H9 (cell line): ENCODE results near the gene RASAL1. TPM values are rescaled to one million over a fixed set of nuclear protein-coding genes. Genes with fewer than 3 reads are reported as not detected.
A peak's percentile ranks its signal among the peaks of the same experiment; 100 is the strongest.

Experiments used
- DNase-seq: peaks from one replicate; pipeline ENCODE4 v3.0.0-alpha.2; 2017
- H2AFZ ChIP-seq: one replicate; pipeline ENCODE4 v1.6.1; 2013; ENCODE audit warnings: mild to moderate bottlenecking, low read length, control low read depth, moderate library complexity
- H2AK5ac ChIP-seq: 2 replicates; pipeline ENCODE4 v1.6.1; 2013; ENCODE audit warnings: low read length, control low read depth, mixed read lengths; ENCODE audit not compliant: insufficient read length
- H2BK120ac ChIP-seq: one replicate; pipeline ENCODE4 v1.6.1; 2013; ENCODE audit warnings: low read depth, mild to moderate bottlenecking, low read length, control low read depth, inconsistent platforms; ENCODE audit not compliant: poor library complexity, severe bottlenecking
- H2BK12ac ChIP-seq: 2 replicates; pipeline ENCODE4 v1.6.1; 2013; ENCODE audit warnings: low read length, control low read depth, mixed read lengths, low read depth; ENCODE audit not compliant: insufficient read length
- H2BK15ac ChIP-seq: 2 replicates; pipeline ENCODE4 v1.6.1; 2013; ENCODE audit warnings: low read depth, low read length, control low read depth
- H2BK20ac ChIP-seq: one replicate; pipeline ENCODE4 v1.6.1; 2013; ENCODE audit warnings: low read depth, mild to moderate bottlenecking, low read length, control low read depth, inconsistent platforms; ENCODE audit not compliant: poor library complexity, severe bottlenecking
- H2BK5ac ChIP-seq: 2 replicates; pipeline ENCODE4 v1.6.1; 2013; ENCODE audit warnings: low read length, control low read depth, mixed read lengths; ENCODE audit not compliant: insufficient read length
- H3K14ac ChIP-seq: 2 replicates; pipeline ENCODE4 v1.6.1; 2013; ENCODE audit warnings: low read length, control low read depth; ENCODE audit not compliant: insufficient read depth
- H3K18ac ChIP-seq: 2 replicates; pipeline ENCODE4 v1.6.1; 2013; ENCODE audit warnings: low read depth, mild to moderate bottlenecking, mixed read lengths, low read length, control low read depth; ENCODE audit not compliant: insufficient read length
- H3K23ac ChIP-seq: 2 replicates; pipeline ENCODE4 v1.6.1; 2013; ENCODE audit warnings: low read length, control low read depth, mixed read lengths, low read depth; ENCODE audit not compliant: insufficient read length
- H3K23me2 ChIP-seq: 2 replicates; pipeline ENCODE4 v1.6.1; 2013; ENCODE audit warnings: low read depth, mild to moderate bottlenecking, mixed read lengths, low read length, control low read depth; ENCODE audit not compliant: insufficient read length, poor library complexity, severe bottlenecking
- H3K27ac ChIP-seq: 2 replicates; pipeline ENCODE4 v1.5.1; 2013; ENCODE audit warnings: low read length, control low read depth, mixed read lengths, low read depth; ENCODE audit not compliant: insufficient read length
- H3K27me3 ChIP-seq: 2 replicates; pipeline ENCODE4 v1.6.1; 2013; ENCODE audit warnings: low read length, control low read depth, inconsistent platforms; ENCODE audit not compliant: insufficient read depth
- H3K4ac ChIP-seq: 2 replicates; pipeline ENCODE4 v1.6.1; 2013; ENCODE audit warnings: low read depth, mild to moderate bottlenecking, control low read depth, inconsistent platforms, low read length, moderate library complexity
- H3K4me1 ChIP-seq: 2 replicates; pipeline ENCODE4 v1.6.1; 2013; ENCODE audit warnings: low read length, control low read depth, inconsistent platforms; ENCODE audit not compliant: insufficient read depth
- H3K4me2 ChIP-seq: 2 replicates; pipeline ENCODE4 v1.6.1; 2013; ENCODE audit warnings: low read length, control low read depth, mixed read lengths; ENCODE audit not compliant: insufficient read length, insufficient read depth
- H3K56ac ChIP-seq: 2 replicates; pipeline ENCODE4 v1.6.1; 2013; ENCODE audit warnings: low read depth, mild to moderate bottlenecking, mixed read lengths, low read length, control low read depth; ENCODE audit not compliant: insufficient read length
- H3K79me1 ChIP-seq: 2 replicates; pipeline ENCODE4 v1.6.1; 2013; ENCODE audit warnings: low read depth, mild to moderate bottlenecking, moderate library complexity, low read length, control low read depth, inconsistent platforms; ENCODE audit not compliant: insufficient read depth, poor library complexity, severe bottlenecking
- H3K79me2 ChIP-seq: 2 replicates; pipeline ENCODE4 v1.6.1; 2013; ENCODE audit warnings: low read length, control low read depth, inconsistent platforms; ENCODE audit not compliant: insufficient read depth
- H3K9ac ChIP-seq: 2 replicates; pipeline ENCODE4 v1.6.1; 2013; ENCODE audit warnings: low read length, control low read depth, mixed read lengths; ENCODE audit not compliant: insufficient read length; ENCODE audit errors: extremely low read depth
- H3K9me3 ChIP-seq: one replicate; pipeline ENCODE4 v1.6.1; 2013; ENCODE audit warnings: low read depth, low read length, inconsistent platforms; ENCODE audit not compliant: control insufficient read depth
- H3T11ph ChIP-seq: one replicate; pipeline ENCODE4 v1.6.1; 2013; ENCODE audit warnings: mild to moderate bottlenecking, low read length, control low read depth, inconsistent platforms
- H4K20me1 ChIP-seq: one replicate; pipeline ENCODE4 v1.6.1; 2013; ENCODE audit not compliant: control insufficient read depth, insufficient read length, insufficient read depth
- H4K5ac ChIP-seq: 2 replicates; pipeline ENCODE4 v1.6.1; 2013; ENCODE audit warnings: low read depth, mild to moderate bottlenecking, mixed read lengths, low read length, control low read depth; ENCODE audit not compliant: insufficient read length
- H4K8ac ChIP-seq: replicated peaks from 2 replicates; pipeline ENCODE4 v1.6.1; 2013; ENCODE audit warnings: low read length, control low read depth, mixed read lengths, low read depth; ENCODE audit not compliant: insufficient read length
- H4K91ac ChIP-seq: 2 replicates; pipeline ENCODE4 v1.6.1; 2013; ENCODE audit warnings: low read depth, mild to moderate bottlenecking, moderate library complexity, mixed read lengths, low read length, control low read depth; ENCODE audit not compliant: insufficient read length
- H3K27ac Mint-ChIP-seq, 3 experiments: 2 replicates in 2 of 3; 3 replicates in 1 of 3; pipeline ENCODE4 v1.8.0; 2020 to 2021; ENCODE audit warnings: mixed read lengths in 3 of 3, mild to moderate bottlenecking in 1 of 3, moderate library complexity in 1 of 3
- H3K27me3 Mint-ChIP-seq: 2 replicates; pipeline ENCODE4 v1.8.0; 2021; ENCODE audit warnings: low read depth, mild to moderate bottlenecking, moderate library complexity, mixed read lengths
- H3K36me3 Mint-ChIP-seq, 3 experiments: 2 replicates in 2 of 3; 3 replicates in 1 of 3; pipeline ENCODE4 v1.8.0; 2020 to 2021; ENCODE audit warnings: low read depth in 3 of 3, mixed read lengths in 3 of 3; ENCODE audit not compliant: insufficient read depth in 1 of 3
- H3K4me1 Mint-ChIP-seq, 2 experiments: 2 replicates each; pipeline ENCODE4 v1.8.0; 2020; ENCODE audit warnings: mixed read lengths in 2 of 2
- H3K4me3 Mint-ChIP-seq, 2 experiments: 2 replicates in 1 of 2; 3 replicates in 1 of 2; pipeline ENCODE4 v1.8.0; 2020 to 2021; ENCODE audit warnings: mild to moderate bottlenecking in 2 of 2, mixed read lengths in 2 of 2, moderate library complexity in 1 of 2
- H3K9me3 Mint-ChIP-seq, 2 experiments: 2 replicates in 1 of 2; 3 replicates in 1 of 2; pipeline ENCODE4 v1.8.0; 2020; ENCODE audit warnings: mild to moderate bottlenecking in 2 of 2, mixed read lengths in 2 of 2, moderate library complexity in 1 of 2
- CTCF ChIP-seq: fragments of 200-600 bp; sonication (generic); conservative IDR thresholded peaks from 3 replicates; pipeline ENCODE4 v1.8.0; 2021; ENCODE audit warnings: antibody characterized with exemption, mild to moderate bottlenecking
- WGBS: extraction: QIAGEN DNeasy Blood & Tissue Kit; methylation state at CpG from one replicate; pipeline ENCODE4 v1.1.7; 2013; ENCODE audit warnings: missing lambda C conversion rate, low lambda C conversion rate, mixed read lengths; ENCODE audit not compliant: insufficient read length; ENCODE audit errors: extremely low coverage; 5-methylcytosine and 5-hydroxymethylcytosine counted together
- long read RNA-seq: library from polyadenylated mRNA; unstranded; transcript quantifications from one replicate; pipeline ENCODE4 v2.0.0, GENCODE V29; 2020
- total RNA-seq: library from RNA; stranded (reverse); gene quantifications from 2 replicates; pipeline ENCODE4 v1.2.1, GENCODE V29; 2021

RASAL1 gene
- 2.3 and 2.7 TPM in 2 replicates for total RNA-seq
- long read RNA-seq, partial matches to known transcripts = 15 of 23 reads
- long read RNA-seq, other reads (novel, unspliced or antisense) = 8 of 23 reads

GRCh38 chr12:113135178-113136127 is at the start of gene RASAL1:
RASAL1 (minus strand) TSS chr12:113135761; CDS start chr12:113135462, 299 bp downstream.
- H3K4me2 ChIP-seq = peak within 1 kb of the TSS; percentile 46

More at GRCh38 chr12:113135178-113136127, at the start of gene RASAL1:
- Histone ChIP-seq H3K79me1 (no peaks in the 10 kb centered on the region), H4K8ac (no peak within 1 kb of the TSS), H2BK15ac (no peak within 1 kb of the TSS), H3K9ac (no peak within 1 kb of the TSS), H3K23ac (no peak within 1 kb of the TSS), H2BK12ac (no peak within 1 kb of the TSS), H4K5ac (no peak within 1 kb of the TSS), H3K14ac (peak within 1 kb of the TSS; percentile 78; the same call in 1 of the 2 replicates), H3K4ac (no peak within 1 kb of the TSS), H3K18ac (peak within 1 kb of the TSS; percentile 60), H2BK120ac (no peak within 1 kb of the TSS), H3K27ac (no peak within 1 kb of the TSS), H3K4me1 (no peaks in the 10 kb centered on the region), H3K27me3 (no peaks in the 10 kb centered on the region), H2AFZ (no peak within 1 kb of the TSS), H3T11ph (no peak within 1 kb of the TSS), H4K20me1 (no peaks in the 10 kb centered on the region), H3K79me2 (no peaks in the 10 kb centered on the region), H3K23me2 (peaks cover 12% of the 10 kb centered on the region), H3K9me3 (no peaks in the 10 kb centered on the region), H2BK20ac (no peak within 1 kb of the TSS), H2BK5ac (no peak within 1 kb of the TSS), H3K56ac (no peak within 1 kb of the TSS), H2AK5ac (no peak within 1 kb of the TSS), H4K91ac (no peak within 1 kb of the TSS)
- peak; percentile 98 for TF ChIP-seq CTCF
- WGBS = no CpG with 5 or more reads among the region's 68 CpGs
- Mint-ChIP-seq H3K4me3 (peak within 1 kb of the TSS; percentile 69 to 84), H3K9me3 (no peaks in the 10 kb centered on the region; a peak in 1 of 5 replicates), H3K27ac (0 out of 7 replicates have a peak within 1 kb of the TSS, but pooled peaks of 1 of the 3 experiments have one; percentile 57), H3K27me3 (peaks cover 36% of the 10 kb centered on the region), H3K36me3 (no peaks in the 10 kb centered on the region), H3K4me1 (peaks cover 12 to 20% of the 10 kb centered on the region in 2 experiments)
- peak; percentile 97 for DNase-seq
